ENCODE data around the gene OTUD3.
"Not testable (repeated sequence)": the region's sequence is repeated elsewhere in the genome, so short reads cannot be mapped to it uniquely, and the experiment has no call there.

DNA sequence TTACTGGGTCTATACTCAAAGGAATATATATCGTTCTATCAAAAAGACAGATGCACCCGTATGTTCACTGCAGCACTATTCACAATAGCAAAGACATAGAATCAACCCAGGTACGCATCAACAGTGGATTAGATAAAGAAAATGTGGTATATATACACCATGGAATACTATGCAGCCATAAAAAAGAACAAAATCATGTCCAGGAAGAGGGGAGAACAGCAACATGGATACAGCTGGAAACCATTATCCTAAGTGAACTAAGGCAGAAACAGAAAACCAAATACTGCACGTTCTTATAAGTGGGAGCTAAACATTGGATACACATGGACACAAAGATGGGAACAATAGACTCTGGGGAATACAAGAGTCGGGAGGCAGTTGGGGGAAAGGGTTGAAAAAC lies 1.4 kb upstream of the OTUD3 start:
- TF ChIP-seq EZH2 (IDR thresholded peaks at IDR 0.05; ENCODE audit: borderline replicate concordance, low read depth, low read length, poor library complexity, severe bottlenecking): not testable (repeated sequence)
- TF ChIP-seq, protein P1, sequence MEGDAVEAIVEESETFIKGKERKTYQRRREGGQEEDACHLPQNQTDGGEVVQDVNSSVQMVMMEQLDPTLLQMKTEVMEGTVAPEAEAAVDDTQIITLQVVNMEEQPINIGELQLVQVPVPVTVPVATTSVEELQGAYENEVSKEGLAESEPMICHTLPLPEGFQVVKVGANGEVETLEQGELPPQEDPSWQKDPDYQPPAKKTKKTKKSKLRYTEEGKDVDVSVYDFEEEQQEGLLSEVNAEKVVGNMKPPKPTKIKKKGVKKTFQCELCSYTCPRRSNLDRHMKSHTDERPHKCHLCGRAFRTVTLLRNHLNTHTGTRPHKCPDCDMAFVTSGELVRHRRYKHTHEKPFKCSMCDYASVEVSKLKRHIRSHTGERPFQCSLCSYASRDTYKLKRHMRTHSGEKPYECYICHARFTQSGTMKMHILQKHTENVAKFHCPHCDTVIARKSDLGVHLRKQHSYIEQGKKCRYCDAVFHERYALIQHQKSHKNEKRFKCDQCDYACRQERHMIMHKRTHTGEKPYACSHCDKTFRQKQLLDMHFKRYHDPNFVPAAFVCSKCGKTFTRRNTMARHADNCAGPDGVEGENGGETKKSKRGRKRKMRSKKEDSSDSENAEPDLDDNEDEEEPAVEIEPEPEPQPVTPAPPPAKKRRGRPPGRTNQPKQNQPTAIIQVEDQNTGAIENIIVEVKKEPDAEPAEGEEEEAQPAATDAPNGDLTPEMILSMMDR (conservative IDR thresholded peaks at IDR 0.05; ENCODE audit: low read depth, low read length): not testable (repeated sequence)

Data from A673 (cell line).